SU-DHL-6 (cell line): ENCODE results near the gene CD72.

Experiments
- H2AFZ ChIP-seq: fragments of 200-600 bp; sonication (generic); 2 replicates; pipeline ENCODE4 v1.6.1; 2014; ENCODE audit warnings: low read depth, mild to moderate bottlenecking, moderate library complexity, mixed read lengths, antibody characterized with exemption, low read length; ENCODE audit not compliant: severe bottlenecking
- H3F3A ChIP-seq: fragments of 200-600 bp; shearing (Covaris generic); 2 replicates; pipeline ENCODE4 v1.6.0; 2016; ENCODE audit warnings: antibody characterized with exemption, mild to moderate bottlenecking; ENCODE audit not compliant: insufficient read depth
- H3K27ac ChIP-seq: fragments of 200-600 bp; sonication (generic); 2 replicates; pipeline ENCODE4 v1.5.1; 2016; ENCODE audit warnings: low read depth, mild to moderate bottlenecking, low read length, moderate library complexity, mixed read lengths
- H3K27me3 ChIP-seq: fragments of 200-600 bp; sonication (generic), shearing (Covaris generic); 2 replicates; pipeline ENCODE4 v1.6.0; 2014; ENCODE audit warnings: mild to moderate bottlenecking, low read length
- H3K36me3 ChIP-seq: fragments of 200-600 bp; sonication (generic); 2 replicates; pipeline ENCODE4 v1.6.1; 2014; ENCODE audit warnings: mild to moderate bottlenecking, low read length, mixed read lengths
- H3K4me2 ChIP-seq: fragments of 300-600, 200-600 bp; shearing (Covaris generic), sonication (generic); 2 replicates; pipeline ENCODE4 v1.6.0; 2014; ENCODE audit warnings: low read length, low read depth, mild to moderate bottlenecking; ENCODE audit not compliant: poor library complexity, severe bottlenecking
- H3K4me3 ChIP-seq: fragments of 200-600 bp; sonication (generic); 2 replicates; pipeline ENCODE4 v1.5.1; 2014; ENCODE audit warnings: antibody characterized with exemption, low read length, mild to moderate bottlenecking, mixed read lengths; ENCODE audit not compliant: insufficient read depth, poor library complexity, severe bottlenecking
- H3K79me2 ChIP-seq: fragments of 200-600 bp; sonication (generic); 2 replicates; pipeline ENCODE4 v1.6.1; 2014; ENCODE audit warnings: mild to moderate bottlenecking, low read length, moderate library complexity; ENCODE audit not compliant: insufficient read depth
- H3K9ac ChIP-seq: fragments of 200-600 bp; sonication (generic); 2 replicates; pipeline ENCODE4 v1.7.0; 2014; ENCODE audit warnings: mild to moderate bottlenecking, low read length
- H3K9me2 ChIP-seq: fragments of 200-600 bp; sonication (generic); replicated peaks from 2 replicates; pipeline ENCODE4 v1.6.1; 2014; ENCODE audit warnings: low read length; ENCODE audit not compliant: insufficient read depth
- H3K9me3 ChIP-seq: fragments of 200-600 bp; sonication (generic); 2 replicates; pipeline ENCODE4 v1.6.1; 2014; ENCODE audit warnings: low read length, mixed read lengths; ENCODE audit not compliant: insufficient read depth
- H4K20me1 ChIP-seq: fragments of 200-600 bp; sonication (generic); 2 replicates; pipeline ENCODE4 v1.6.1; 2014; ENCODE audit warnings: low read depth, mild to moderate bottlenecking, antibody characterized with exemption, low read length, moderate library complexity, mixed read lengths
- CTCF ChIP-seq: fragments of 200-600 bp; sonication (generic); IDR thresholded peaks from one replicate; pipeline ENCODE4 v1.5.1; 2017; ENCODE audit warnings: antibody characterized with exemption, mild to moderate bottlenecking, low read length, moderate library complexity; ENCODE audit not compliant: insufficient read depth, poor library complexity, severe bottlenecking
- EZH2phosphoT487 ChIP-seq: fragments of 200-600 bp; sonication (generic), shearing (Covaris generic); conservative IDR thresholded peaks from 2 replicates; pipeline ENCODE4 v1.6.1; 2018; ENCODE audit warnings: mild to moderate bottlenecking, antibody characterized with exemption, low read length, moderate library complexity, mixed read lengths

The CD72 gene

DNA sequence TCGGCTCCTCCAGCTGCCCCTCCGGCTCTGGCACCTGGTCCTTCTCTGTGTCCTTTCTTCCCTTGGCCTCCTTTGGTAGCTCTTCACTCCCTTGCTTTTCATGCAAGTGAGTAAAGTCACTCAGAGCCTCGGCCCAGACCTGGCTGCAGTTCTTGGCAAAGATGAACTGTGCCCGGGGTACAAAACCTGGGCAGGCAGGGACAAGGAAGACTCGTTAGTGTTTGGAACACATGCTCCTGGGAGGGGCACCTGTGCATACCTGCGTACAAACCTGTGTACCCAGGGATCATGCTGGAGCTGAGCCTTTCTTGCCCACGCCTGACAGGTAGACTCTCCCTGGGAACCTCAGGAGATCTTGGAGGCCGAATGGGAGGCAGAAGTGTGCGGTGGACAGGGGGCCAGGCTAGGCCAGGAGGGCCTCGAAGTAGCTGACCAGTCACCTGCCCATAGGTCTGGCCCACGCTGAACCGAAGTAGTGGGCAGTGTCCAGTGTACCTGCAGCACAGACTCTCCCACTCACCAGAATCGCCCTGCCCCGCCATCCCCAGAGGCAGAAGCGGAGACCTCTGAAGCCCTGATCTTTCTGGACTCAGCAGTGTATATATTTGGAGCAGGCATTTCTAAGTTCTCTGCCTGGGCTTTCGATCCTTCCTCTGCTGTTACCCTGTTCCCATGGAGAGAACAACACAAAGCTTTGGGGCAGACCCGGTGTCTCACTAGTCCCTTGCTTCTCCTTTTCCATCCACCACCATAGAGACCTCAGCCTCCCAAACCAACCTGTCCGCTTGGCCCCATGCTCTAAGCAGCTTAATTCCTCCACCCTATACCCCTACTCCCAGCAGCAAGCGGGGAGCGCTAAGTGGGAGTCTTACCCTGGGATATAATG, 55.1 kb downstream of the CD72 start:
- H3K9me3 ChIP-seq: no peaks in the 10 kb centered on the region
- H3K36me3 ChIP-seq: no peaks in the 10 kb centered on the region
- no peaks in the 10 kb centered on the region for H3K79me2 ChIP-seq
- no peak overlapping the region for H2AFZ ChIP-seq
- no peak overlapping the region for H3K27ac ChIP-seq
- TF ChIP-seq CTCF (no peak), EZH2phosphoT487 (no peak)
- H3K9me2 ChIP-seq: no peaks in the 10 kb centered on the region
- no peaks in the 10 kb centered on the region for H3K27me3 ChIP-seq
- H3F3A ChIP-seq: no peaks in the 10 kb centered on the region
- no peak overlapping the region for H3K4me3 ChIP-seq
- H3K9ac ChIP-seq: no peak overlapping the region
- H3K4me2 ChIP-seq: no peak overlapping the region
- no peaks in the 10 kb centered on the region for H4K20me1 ChIP-seq

- Histone ChIP-seq H3K9me3 (no peaks in the 10 kb centered on the region), H4K20me1 (no peaks in the 10 kb centered on the region), H3K36me3 (no peaks in the 10 kb centered on the region), H3K4me3 (no peak overlapping the region), H3K4me2 (no peak overlapping the region), H3F3A (no peaks in the 10 kb centered on the region), H3K79me2 (no peaks in the 10 kb centered on the region), H3K9me2 (no peaks in the 10 kb centered on the region), H3K27me3 (no peaks in the 10 kb centered on the region), H3K9ac (no peak overlapping the region), H2AFZ (no peak overlapping the region), H3K27ac (no peak overlapping the region)
- TF ChIP-seq EZH2phosphoT487 (no peak), CTCF (no peak)
Measured at GRCh38 chr9:35561468-35562261, 56.5 kb downstream of the CD72 start.

DNA sequence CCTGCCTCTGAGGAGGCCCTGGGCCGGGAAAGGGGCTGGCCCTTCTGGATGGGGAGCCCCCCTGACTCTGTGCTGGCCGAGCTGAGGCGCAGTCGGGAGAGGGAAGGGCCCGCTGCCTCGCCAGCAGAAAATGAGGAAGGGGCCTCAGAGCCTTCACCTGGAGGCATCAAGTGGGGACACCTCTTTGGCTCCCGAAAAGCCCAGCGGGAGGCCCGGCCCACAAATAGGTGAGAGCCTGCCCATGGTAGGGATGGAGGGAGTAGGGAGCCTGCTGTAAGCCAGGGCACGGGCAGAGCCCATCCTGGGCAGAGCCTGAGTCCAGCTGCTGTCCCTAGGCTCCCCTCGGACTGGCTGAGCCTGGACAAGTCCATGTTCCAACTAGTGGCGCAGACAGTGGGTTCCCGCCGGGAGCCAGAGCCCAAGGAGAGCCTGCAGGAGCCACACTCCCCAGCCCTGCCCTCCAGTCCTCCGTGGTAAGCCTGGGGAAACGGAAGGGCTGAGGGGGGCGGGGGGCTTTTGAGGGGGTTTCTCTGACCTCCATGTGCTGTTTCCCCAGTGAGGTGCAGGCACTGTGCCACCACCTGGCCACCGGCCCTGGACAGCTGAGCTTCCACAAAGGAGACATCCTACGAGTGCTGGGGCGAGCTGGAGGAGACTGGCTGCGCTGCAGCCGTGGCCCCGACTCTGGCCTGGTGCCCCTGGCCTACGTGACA, 57.4 kb downstream of the CD72 start:
- Histone ChIP-seq H3F3A (no peaks in the 10 kb centered on the region), H3K9me2 (no peaks in the 10 kb centered on the region), H2AFZ (no peak overlapping the region), H4K20me1 (no peaks in the 10 kb centered on the region), H3K4me2 (no peak overlapping the region), H3K27ac (no peak overlapping the region), H3K9ac (no peak overlapping the region), H3K27me3 (no peaks in the 10 kb centered on the region), H3K79me2 (no peaks in the 10 kb centered on the region), H3K36me3 (no peaks in the 10 kb centered on the region), H3K9me3 (no peaks in the 10 kb centered on the region), H3K4me3 (no peak overlapping the region)
- TF ChIP-seq CTCF (no peak), EZH2phosphoT487 (no peak)
